ENCODE data around the gene TSSK3.

Gene TSSK3

GRCh38 chr1:32362474-32363313, at the start of gene TSSK3, which contains the start of gene FAM229A:
Gene TSSK3 (plus strand): TSS chr1:32362539. CDS start chr1:32362702, 163 bp downstream.
Gene FAM229A (minus strand): TSS chr1:32362485. CDS start chr1:32362091, 394 bp downstream.
- in situ Hi-C loops (cut with HindIII; ENCODE audit: low sequenced_read_pairs) = no loop called here

GRCh38 chr1:32316903-32317277, 45.4 kb upstream of the TSSK3 start:
- in situ Hi-C loops (cut with HindIII; ENCODE audit: low sequenced_read_pairs) = no loop called here

GRCh38 chr1:32318127-32318869, 44.0 kb upstream of the TSSK3 start:
- in situ Hi-C loops (cut with HindIII; ENCODE audit: low sequenced_read_pairs) = no loop called here

- in situ Hi-C loops (cut with HindIII; ENCODE audit: low sequenced_read_pairs) = no loop called here
Observed at GRCh38 chr1:32321712-32322291, 40.5 kb upstream of the TSSK3 start.

GRCh38 chr1:32327204-32327603, 35.1 kb upstream of the TSSK3 start:
- in situ Hi-C loops (cut with HindIII; ENCODE audit: low sequenced_read_pairs) = no loop called here

- in situ Hi-C loops (cut with HindIII; ENCODE audit: low sequenced_read_pairs) = no loop called here
Observed at GRCh38 chr1:32329931-32330466, 32.3 kb upstream of the TSSK3 start.

- in situ Hi-C loops (cut with HindIII; ENCODE audit: low sequenced_read_pairs) = no loop called here
Observed at GRCh38 chr1:32330558-32331151, 31.7 kb upstream of the TSSK3 start.

GRCh38 chr1:32331549-32331948, 30.8 kb upstream of the TSSK3 start:
- in situ Hi-C loops (cut with HindIII; ENCODE audit: low sequenced_read_pairs) = no loop called here

GRCh38 chr1:32332290-32333079, 29.9 kb upstream of the TSSK3 start:
- in situ Hi-C loops (cut with HindIII; ENCODE audit: low sequenced_read_pairs) = no loop called here

- in situ Hi-C loops (cut with HindIII; ENCODE audit: low sequenced_read_pairs) = no loop called here
Observed at GRCh38 chr1:32333251-32333963, 28.9 kb upstream of the TSSK3 start.

- in situ Hi-C loops (cut with HindIII; ENCODE audit: low sequenced_read_pairs) = no loop called here
Observed at GRCh38 chr1:32334274-32334861, 28.0 kb upstream of the TSSK3 start.

- in situ Hi-C loops (cut with HindIII; ENCODE audit: low sequenced_read_pairs) = no loop called here
Observed at GRCh38 chr1:32334864-32335534, 27.3 kb upstream of the TSSK3 start.

- in situ Hi-C loops (cut with HindIII; ENCODE audit: low sequenced_read_pairs) = no loop called here
Observed at GRCh38 chr1:32335535-32335789, 26.9 kb upstream of the TSSK3 start.

GRCh38 chr1:32335790-32336590, 26.3 kb upstream of the TSSK3 start, which contains the start of gene MARCKSL1:
Gene MARCKSL1 (minus strand): TSS chr1:32336233. CDS start chr1:32336033, 200 bp downstream.
- in situ Hi-C loops (cut with HindIII; ENCODE audit: low sequenced_read_pairs) = no loop called here

GRCh38 chr1:32336591-32336932, 25.8 kb upstream of the TSSK3 start:
- in situ Hi-C loops (cut with HindIII; ENCODE audit: low sequenced_read_pairs) = no loop called here

GRCh38 chr1:32336963-32337675, 25.2 kb upstream of the TSSK3 start:
- in situ Hi-C loops (cut with HindIII; ENCODE audit: low sequenced_read_pairs) = no loop called here

GRCh38 chr1:32337855-32338636, 24.3 kb upstream of the TSSK3 start:
- in situ Hi-C loops (cut with HindIII; ENCODE audit: low sequenced_read_pairs) = no loop called here
